CD4-positive, CD25-positive, alpha-beta regulatory T cell (primary cell): ENCODE measurements around the gene PSMD1. TPM values are rescaled to one million over a fixed set of nuclear protein-coding genes. Genes with fewer than 3 reads are reported as not detected.
"Not testable (repeated sequence)": the region's sequence is repeated elsewhere in the genome, so short reads cannot be mapped to it uniquely, and the experiment has no call there.

Source experiments
- ATAC-seq, 2 donors: fragments of 150-1000 bp; cut with Tn5 transposase; one replicate each; pipeline ENCODE4 v1.10.0; 2021; ENCODE audit warnings: low read depth in 2 of 2, moderate number of reproducible peaks in 2 of 2, moderate library complexity in 1 of 2
- DNase-seq, 3 donors: peaks; one replicate each; pipeline versions ENCODE4 v3.0.0 to v3.0.0-alpha.2; 2012 to 2022; ENCODE audit warnings: mixed read lengths in 1 of 3
- H3K27ac ChIP-seq: one replicate; pipeline ENCODE4 v1.7.0; 2013; ENCODE audit warnings: mild to moderate bottlenecking, low read length; ENCODE audit not compliant: insufficient read depth, poor library complexity, severe bottlenecking
- H3K27me3 ChIP-seq: one replicate; pipeline ENCODE4 v1.7.0; 2013; ENCODE audit warnings: low read length; ENCODE audit not compliant: control insufficient read depth, insufficient read depth
- H3K36me3 ChIP-seq: one replicate; pipeline ENCODE4 v1.7.0; 2013; ENCODE audit warnings: mild to moderate bottlenecking, low read length, moderate library complexity; ENCODE audit not compliant: control insufficient read depth, insufficient read depth
- H3K4me1 ChIP-seq: 2 replicates; pipeline ENCODE4 v1.7.0; 2013; ENCODE audit warnings: mild to moderate bottlenecking, low read length; ENCODE audit not compliant: insufficient read depth, control insufficient read depth, poor library complexity, severe bottlenecking
- H3K4me3 ChIP-seq: one replicate; pipeline ENCODE4 v1.7.0; 2013; ENCODE audit warnings: low read depth, mild to moderate bottlenecking, low read length, moderate library complexity
- H3K9me3 ChIP-seq, 2 experiments: 1 replicate in 1 of 2; 2 replicates in 1 of 2; pipeline ENCODE4 v1.7.0; 2013; ENCODE audit warnings: low read length in 2 of 2, mild to moderate bottlenecking in 1 of 2, moderate library complexity in 1 of 2; ENCODE audit not compliant: control insufficient read depth in 2 of 2
- H3K27ac Mint-ChIP-seq, 3 donors: one replicate each; pipeline ENCODE4 v1.8.0; 2020 to 2022; ENCODE audit warnings: mild to moderate bottlenecking in 3 of 3, mixed read lengths in 3 of 3, moderate library complexity in 2 of 3
- H3K27me3 Mint-ChIP-seq: one replicate; pipeline ENCODE4 v1.8.0; 2022; ENCODE audit warnings: mild to moderate bottlenecking, mixed read lengths
- H3K36me3 Mint-ChIP-seq: one replicate; pipeline ENCODE4 v1.8.0; 2020; ENCODE audit warnings: mixed read lengths
- H3K4me1 Mint-ChIP-seq, 4 donors: one replicate each; pipeline ENCODE4 v1.8.0; 2020 to 2022; ENCODE audit warnings: mixed read lengths in 4 of 4, mild to moderate bottlenecking in 1 of 4
- H3K4me3 Mint-ChIP-seq, 4 donors: one replicate each; pipeline ENCODE4 v1.8.0; 2020 to 2022; ENCODE audit warnings: mild to moderate bottlenecking in 4 of 4, mixed read lengths in 4 of 4, moderate library complexity in 3 of 4
- H3K9me3 Mint-ChIP-seq, 7 donors: one replicate each; pipeline ENCODE4 v1.8.0; 2020 to 2022; ENCODE audit warnings: mixed read lengths in 7 of 7, mild to moderate bottlenecking in 3 of 7, moderate library complexity in 2 of 7
- polyA plus RNA-seq, 4 donors: library from polyadenylated mRNA; unstranded; fragments of 300-500 nt; fragmentation: Illumina TruSeq; gene quantifications; one replicate each; pipeline ENCODE4 v1.2.3, GENCODE V29; 2021
- total RNA-seq: library from RNA; stranded (reverse); gene quantifications from one replicate; pipeline ENCODE4 v1.2.3, GENCODE V29; 2022

PSMD1 gene
- total and polyA plus RNA-seq, 5 donors from 2014 or later: 45.0 to 70.7 (median 61.5) TPM

GRCh38 chr2:231013820-231014219 is 42.8 kb upstream of the PSMD1 start:
- Mint-ChIP-seq H3K9me3 (peaks cover 0 to 1% (median 0%) of the 10 kb centered on the region in 7 donors), H3K4me3 (no peak overlapping the region), H3K36me3 (no peaks in the 10 kb centered on the region), H3K4me1 (peaks cover 0 to 4% (median 2%) of the 10 kb centered on the region in 4 donors), H3K27me3 (peaks cover 49% of the 10 kb centered on the region), H3K27ac (no peak overlapping the region)
- Histone ChIP-seq H3K4me3 (no peak overlapping the region), H3K9me3 (no peaks in the 10 kb centered on the region), H3K27me3 (peaks cover 9% of the 10 kb centered on the region), H3K36me3 (no peaks in the 10 kb centered on the region), H3K27ac (no peak overlapping the region), H3K4me1 (no peaks in the 10 kb centered on the region)
- DNase-seq: no peak
- ATAC-seq: no peak

- Histone ChIP-seq H3K27ac (no peak overlapping the region), H3K36me3 (no peaks in the 10 kb centered on the region), H3K27me3 (peaks cover 9% of the 10 kb centered on the region), H3K9me3 (no peaks in the 10 kb centered on the region), H3K4me1 (no peaks in the 10 kb centered on the region), H3K4me3 (no peak overlapping the region)
- Mint-ChIP-seq H3K9me3 (peaks cover 0 to 3% (median 0%) of the 10 kb centered on the region in 7 donors), H3K27me3 (peaks cover 55% of the 10 kb centered on the region), H3K4me3 (no peak overlapping the region), H3K27ac (no peak overlapping the region), H3K36me3 (no peaks in the 10 kb centered on the region), H3K4me1 (peaks cover 0 to 4% (median 2%) of the 10 kb centered on the region in 4 donors)
- ATAC-seq: no peak
- DNase-seq: no peak
Measured at GRCh38 chr2:231015478-231015877, 41.2 kb upstream of the PSMD1 start.

- Mint-ChIP-seq H3K27ac (no peak overlapping the region), H3K27me3 (peaks cover 56% of the 10 kb centered on the region), H3K4me3 (no peak overlapping the region), H3K36me3 (no peaks in the 10 kb centered on the region), H3K4me1 (peaks cover 0 to 4% (median 2%) of the 10 kb centered on the region in 4 donors), H3K9me3 (peaks cover 0 to 3% (median 0%) of the 10 kb centered on the region in 7 donors)
- Histone ChIP-seq H3K9me3 (no peaks in the 10 kb centered on the region), H3K36me3 (no peaks in the 10 kb centered on the region), H3K4me1 (no peaks in the 10 kb centered on the region), H3K27me3 (peaks cover 9% of the 10 kb centered on the region), H3K4me3 (no peak overlapping the region), H3K27ac (no peak overlapping the region)
- no peak for ATAC-seq
- no peak for DNase-seq
Measured at GRCh38 chr2:231015926-231016325, 40.7 kb upstream of the PSMD1 start.

- Mint-ChIP-seq H3K4me1 (peaks cover 0 to 4% (median 2%) of the 10 kb centered on the region in 4 donors), H3K27me3 (peaks cover 58% of the 10 kb centered on the region), H3K27ac (no peak overlapping the region), H3K9me3 (peaks cover 0 to 3% (median 0%) of the 10 kb centered on the region in 7 donors), H3K4me3 (no peak overlapping the region), H3K36me3 (no peaks in the 10 kb centered on the region)
- ATAC-seq (no peak), DNase-seq (no peak)
- Histone ChIP-seq H3K36me3 (no peaks in the 10 kb centered on the region), H3K4me1 (no peaks in the 10 kb centered on the region), H3K27ac (no peak overlapping the region), H3K9me3 (no peaks in the 10 kb centered on the region), H3K27me3 (peaks cover 9% of the 10 kb centered on the region), H3K4me3 (no peak overlapping the region)
Measured at GRCh38 chr2:231016566-231017230, 40.0 kb upstream of the PSMD1 start.

- Histone ChIP-seq H3K4me3 (no peak overlapping the region), H3K27me3 (peaks cover 9% of the 10 kb centered on the region), H3K9me3 (no peaks in the 10 kb centered on the region), H3K36me3 (no peaks in the 10 kb centered on the region), H3K4me1 (no peaks in the 10 kb centered on the region), H3K27ac (no peak overlapping the region)
- Mint-ChIP-seq H3K4me3 (no peak overlapping the region), H3K27ac (no peak overlapping the region), H3K27me3 (peaks cover 56% of the 10 kb centered on the region), H3K9me3 (peaks cover 0 to 3% (median 0%) of the 10 kb centered on the region in 7 donors), H3K4me1 (peaks cover 0 to 4% (median 2%) of the 10 kb centered on the region in 4 donors), H3K36me3 (no peaks in the 10 kb centered on the region)
- DNase-seq: no peak
- ATAC-seq: no peak
Measured at GRCh38 chr2:231017231-231017598, 39.5 kb upstream of the PSMD1 start.

- H3K4me3 ChIP-seq: no peak overlapping the region
- Mint-ChIP-seq H3K36me3 (no peaks in the 10 kb centered on the region), H3K27ac (no peak overlapping the region), H3K4me1 (peaks cover 0 to 4% (median 2%) of the 10 kb centered on the region in 4 donors), H3K9me3 (peaks cover 0 to 3% (median 0%) of the 10 kb centered on the region in 7 donors), H3K4me3 (no peak overlapping the region), H3K27me3 (peaks cover 46% of the 10 kb centered on the region)
- no peaks in the 10 kb centered on the region for H3K4me1 ChIP-seq
- peaks cover 9% of the 10 kb centered on the region for H3K27me3 ChIP-seq
- H3K9me3 ChIP-seq: no peaks in the 10 kb centered on the region
- ATAC-seq (no peak), DNase-seq (no peak)
- H3K27ac ChIP-seq: no peak overlapping the region
- H3K36me3 ChIP-seq: no peaks in the 10 kb centered on the region
Measured at GRCh38 chr2:231018184-231018583, 38.5 kb upstream of the PSMD1 start.

GRCh38 chr2:231025059-231025458 is 31.6 kb upstream of the PSMD1 start:
- H3K4me3 Mint-ChIP-seq, H3K27ac ChIP-seq, H3K36me3 ChIP-seq, DNase-seq, H3K27me3 ChIP-seq, H3K9me3 ChIP-seq, H3K36me3 Mint-ChIP-seq, ATAC-seq, H3K4me1 ChIP-seq, H3K4me3 ChIP-seq, H3K27ac Mint-ChIP-seq, H3K9me3 Mint-ChIP-seq, H3K4me1 Mint-ChIP-seq: not testable (repeated sequence)
- peaks cover 51% of the 10 kb centered on the region for H3K27me3 Mint-ChIP-seq

GRCh38 chr2:231028889-231029288 is 27.8 kb upstream of the PSMD1 start:
- no peak overlapping the region for H3K27ac Mint-ChIP-seq
- H3K27me3 Mint-ChIP-seq: peaks cover 59% of the 10 kb centered on the region
- H3K9me3 ChIP-seq: no peaks in the 10 kb centered on the region
- H3K27ac ChIP-seq: no peak overlapping the region
- no peaks in the 10 kb centered on the region for H3K36me3 ChIP-seq
- no peak for ATAC-seq
- no peaks in the 10 kb centered on the region for H3K4me1 ChIP-seq
- H3K4me3 ChIP-seq: no peak overlapping the region
- no peak for DNase-seq
- peaks cover 0 to 2% (median 0%) of the 10 kb centered on the region in 7 donors for H3K9me3 Mint-ChIP-seq
- no peaks in the 10 kb centered on the region for H3K36me3 Mint-ChIP-seq
- H3K27me3 ChIP-seq: peaks cover 5% of the 10 kb centered on the region
- H3K4me3 Mint-ChIP-seq: no peak overlapping the region
- no peaks in the 10 kb centered on the region for H3K4me1 Mint-ChIP-seq
